ENCODE data around the gene SPOCD1.

DNA sequence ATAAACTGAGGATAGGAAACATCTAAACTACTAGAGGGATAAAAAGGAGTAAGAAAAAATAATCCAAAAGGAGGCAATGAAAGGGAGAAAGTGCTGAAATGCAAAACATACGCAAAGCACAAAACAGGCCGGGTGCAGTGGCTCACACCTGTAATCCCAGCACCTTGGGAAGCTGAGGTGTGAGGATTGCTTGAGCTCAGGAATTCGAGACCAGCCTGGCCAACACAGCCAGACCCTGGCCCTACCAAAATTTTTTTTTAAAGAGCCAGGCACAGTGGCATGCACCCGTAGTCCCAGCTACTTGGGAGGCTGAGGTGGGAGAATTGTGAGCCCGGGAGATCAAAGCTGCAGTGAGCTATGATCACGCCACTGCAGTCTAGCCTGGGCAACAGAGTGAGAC, 10.5 kb downstream of the SPOCD1 start:
- TF ChIP-seq, protein P1, sequence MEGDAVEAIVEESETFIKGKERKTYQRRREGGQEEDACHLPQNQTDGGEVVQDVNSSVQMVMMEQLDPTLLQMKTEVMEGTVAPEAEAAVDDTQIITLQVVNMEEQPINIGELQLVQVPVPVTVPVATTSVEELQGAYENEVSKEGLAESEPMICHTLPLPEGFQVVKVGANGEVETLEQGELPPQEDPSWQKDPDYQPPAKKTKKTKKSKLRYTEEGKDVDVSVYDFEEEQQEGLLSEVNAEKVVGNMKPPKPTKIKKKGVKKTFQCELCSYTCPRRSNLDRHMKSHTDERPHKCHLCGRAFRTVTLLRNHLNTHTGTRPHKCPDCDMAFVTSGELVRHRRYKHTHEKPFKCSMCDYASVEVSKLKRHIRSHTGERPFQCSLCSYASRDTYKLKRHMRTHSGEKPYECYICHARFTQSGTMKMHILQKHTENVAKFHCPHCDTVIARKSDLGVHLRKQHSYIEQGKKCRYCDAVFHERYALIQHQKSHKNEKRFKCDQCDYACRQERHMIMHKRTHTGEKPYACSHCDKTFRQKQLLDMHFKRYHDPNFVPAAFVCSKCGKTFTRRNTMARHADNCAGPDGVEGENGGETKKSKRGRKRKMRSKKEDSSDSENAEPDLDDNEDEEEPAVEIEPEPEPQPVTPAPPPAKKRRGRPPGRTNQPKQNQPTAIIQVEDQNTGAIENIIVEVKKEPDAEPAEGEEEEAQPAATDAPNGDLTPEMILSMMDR (IDR thresholded peaks at IDR 0.05) = no peak
- no peak for TF ChIP-seq POLR2AphosphoS5 (IDR thresholded peaks at IDR 0.05)
- no peak for TF ChIP-seq POLR2A (IDR thresholded peaks at IDR 0.05)

All from prostate gland (tissue), 2 donors.